HPDE6-E6E7 (cell line): ENCODE results near the gene MYO3B.

ENCODE experiments used
- DNase-seq: peaks from one replicate; pipeline ENCODE4 v3.0.0; 2011; ENCODE audit warnings: missing footprints; ENCODE audit errors: extremely low spot score

MYO3B gene

GRCh38 chr2:170371231-170371998, 193.5 kb downstream of the MYO3B start:
- DNase-seq = no peak

GRCh38 chr2:170375192-170375591, 197.2 kb downstream of the MYO3B start:
- peak; percentile 26 for DNase-seq

GRCh38 chr2:170377500-170378207, 199.7 kb downstream of the MYO3B start:
- no peak for DNase-seq

GRCh38 chr2:170380267-170380666, 202.3 kb downstream of the MYO3B start:
- no peak for DNase-seq

- DNase-seq = no peak
These were observed 203.7 kb downstream of the MYO3B start for GRCh38 chr2:170381678-170382077.

GRCh38 chr2:170386554-170386953, 208.6 kb downstream of the MYO3B start:
- no peak for DNase-seq

GRCh38 chr2:170391018-170391417, 213.1 kb downstream of the MYO3B start:
- DNase-seq = no peak

- no peak for DNase-seq
These were observed 213.8 kb downstream of the MYO3B start for GRCh38 chr2:170391697-170392096.

GRCh38 chr2:170393861-170394498, 216.0 kb downstream of the MYO3B start:
- no peak for DNase-seq

- DNase-seq = no peak
These were observed 216.9 kb downstream of the MYO3B start for GRCh38 chr2:170394641-170395387.

GRCh38 chr2:170396799-170397459, 219.0 kb downstream of the MYO3B start:
- DNase-seq = no peak

GRCh38 chr2:170401187-170401586, 223.2 kb downstream of the MYO3B start:
- DNase-seq = no peak

GRCh38 chr2:170404846-170405245, 226.9 kb downstream of the MYO3B start:
- no peak for DNase-seq

- DNase-seq = no peak
These were observed 227.4 kb downstream of the MYO3B start for GRCh38 chr2:170405326-170405725.

GRCh38 chr2:170408461-170409163, 230.7 kb downstream of the MYO3B start:
- DNase-seq = no peak

- DNase-seq = peak; percentile 36
These were observed 231.2 kb downstream of the MYO3B start for GRCh38 chr2:170409164-170409535.

- no peak for DNase-seq
These were observed 233.7 kb downstream of the MYO3B start for GRCh38 chr2:170411660-170412059.

GRCh38 chr2:170420961-170421687, 243.2 kb downstream of the MYO3B start:
- no peak for DNase-seq

GRCh38 chr2:170423919-170424318, 246.0 kb downstream of the MYO3B start:
- DNase-seq = no peak

- DNase-seq = no peak
These were observed 247.4 kb downstream of the MYO3B start for GRCh38 chr2:170425281-170425751.
